Stimulated activated CD8-positive, alpha-beta memory T cell treated with anti-CD3 and anti-CD28 coated beads, Interleukin-4, amount 100 ng/mL, for 1 hour (primary cell): Measurements from ENCODE around the gene JAML.
"Not testable (repeated sequence)": the region's sequence is repeated elsewhere in the genome, so short reads cannot be mapped to it uniquely, and the experiment has no call there.

Experiments used
- DNase-seq, 2 donors: peaks; one replicate each; pipeline ENCODE4 v3.0.0-alpha.2; 2020; ENCODE audit warnings: low read depth in 2 of 2, low spot score in 1 of 2

Gene JAML

GRCh38 chr11:118199135-118199534, 25.7 kb downstream of the JAML start:
- no peak for DNase-seq

- DNase-seq = peak; percentile 63 to 75
These were observed 26.4 kb downstream of the JAML start for GRCh38 chr11:118198370-118198769.

- DNase-seq = no peak
These were observed 29.8 kb downstream of the JAML start for GRCh38 chr11:118194835-118195627.

- DNase-seq = no peak
These were observed 30.8 kb downstream of the JAML start for GRCh38 chr11:118193910-118194566.

GRCh38 chr11:118192817-118193216, 32.0 kb downstream of the JAML start:
- not testable (repeated sequence) for DNase-seq

- not testable (repeated sequence) for DNase-seq
These were observed 33.8 kb downstream of the JAML start for GRCh38 chr11:118190942-118191506.

- no peak for DNase-seq
These were observed 38.3 kb downstream of the JAML start for GRCh38 chr11:118186346-118187107.

- DNase-seq = no peak
These were observed 39.8 kb downstream of the JAML start for GRCh38 chr11:118184784-118185579.

GRCh38 chr11:118183691-118184090, 41.1 kb downstream of the JAML start:
- not testable (repeated sequence) for DNase-seq

GRCh38 chr11:118180300-118180703, 44.5 kb downstream of the JAML start:
- no peak for DNase-seq

GRCh38 chr11:118176778-118177134, 48.1 kb downstream of the JAML start:
- no peak for DNase-seq

- DNase-seq = no peak
These were observed 48.6 kb downstream of the JAML start, which contains the start of gene SCN2B for GRCh38 chr11:118175993-118176777. TSS of gene SCN2B (minus strand) at chr11:118176639. CDS start at chr11:118176431, 208 bp downstream.

- DNase-seq = no peak
These were observed 49.5 kb downstream of the JAML start for GRCh38 chr11:118175031-118175992.

GRCh38 chr11:118174006-118174567, 50.7 kb downstream of the JAML start:
- no peak for DNase-seq

GRCh38 chr11:118172356-118172755, 52.5 kb downstream of the JAML start:
- no peak for DNase-seq

- DNase-seq = peak; percentile 43 to 48
These were observed 53.3 kb downstream of the JAML start for GRCh38 chr11:118171269-118172062.

- no peak for DNase-seq
These were observed 53.9 kb downstream of the JAML start for GRCh38 chr11:118170882-118171268.

- no peak for DNase-seq
These were observed 54.6 kb downstream of the JAML start for GRCh38 chr11:118170231-118170630.
